NT2/D1 (cell line): ENCODE data around the gene TNPO3.

Experiments used
- SUZ12 ChIP-seq: IDR thresholded peaks from 2 replicates; pipeline ENCODE4 v1.6.1; 2011; ENCODE audit not compliant: insufficient read length, insufficient read depth; ENCODE audit errors: extremely low read depth
- YY1 ChIP-seq: IDR thresholded peaks from 2 replicates; pipeline ENCODE4 v1.6.1; 2011; ENCODE audit not compliant: insufficient read length, insufficient read depth
- ZNF274 ChIP-seq: IDR thresholded peaks from 2 replicates; pipeline ENCODE4 v1.6.1; 2011; ENCODE audit warnings: mild to moderate bottlenecking, low read depth, low read length

- TF ChIP-seq ZNF274: no peak
- TF ChIP-seq YY1: no peak
- no peak for TF ChIP-seq SUZ12
Observed at GRCh38 chr7:128933180-128933891, 121.6 kb downstream of the TNPO3 start.
